Activated CD4-positive, alpha-beta T cell treated with anti-CD3 and anti-CD28 coated beads for 24 hours (primary cell): ENCODE measurements around the gene DLG3.
"Not testable (repeated sequence)": the region's sequence is repeated elsewhere in the genome, so short reads cannot be mapped to it uniquely, and the experiment has no call there.

Source experiments
- DNase-seq, 2 donors: peaks; one replicate each; pipeline ENCODE4 v3.0.0-alpha.2; 2020; ENCODE audit warnings: low read depth in 2 of 2

Gene DLG3

DNA sequence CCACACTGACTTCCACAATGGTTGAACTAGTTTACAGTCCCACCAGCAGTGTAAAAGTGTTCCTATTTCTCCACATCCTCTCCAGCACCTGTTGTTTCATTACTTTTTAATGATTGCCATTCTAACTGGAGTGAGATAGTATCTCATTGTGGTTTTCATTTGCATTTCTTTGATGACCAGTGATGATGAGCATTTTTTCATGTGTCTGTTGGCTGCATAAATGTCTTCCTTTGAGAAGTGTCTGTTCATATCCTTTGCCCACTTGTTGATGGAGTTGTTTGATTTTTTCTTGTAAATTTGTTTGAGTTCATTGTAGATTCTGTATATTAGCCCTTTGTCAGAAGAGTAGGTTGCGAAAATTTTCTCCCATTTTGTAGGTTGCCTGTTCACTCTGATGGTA, 71.1 kb downstream of the DLG3 start:
- not testable (repeated sequence) for DNase-seq

DNA sequence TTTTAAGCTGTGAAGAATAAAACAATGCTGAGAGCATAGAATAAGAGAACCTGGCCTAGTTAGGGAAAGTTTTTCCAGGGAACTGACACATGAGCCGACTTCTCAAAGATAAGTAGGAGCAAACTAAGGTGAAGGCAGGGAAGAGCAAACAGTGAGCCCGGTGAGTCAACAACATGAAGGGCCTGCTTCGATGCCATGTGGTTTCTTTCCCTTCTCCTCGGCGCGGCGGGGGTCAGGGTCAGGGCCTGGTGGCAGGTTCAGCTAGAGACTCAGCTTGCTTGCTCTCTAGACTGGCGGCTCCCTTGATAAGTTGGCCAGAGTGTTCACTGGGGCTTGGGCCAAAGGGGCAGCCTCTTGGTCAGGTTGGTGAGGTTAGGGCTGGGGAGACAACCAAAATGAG, 81.1 kb downstream of the DLG3 start:
- DNase-seq = no peak

GRCh38 chrX:70527053-70527452, 82.4 kb downstream of the DLG3 start:
- DNase-seq = no peak

GRCh38 chrX:70527610-70528345, 83.1 kb downstream of the DLG3 start:
- no peak for DNase-seq

GRCh38 chrX:70535198-70535597, 90.6 kb downstream of the DLG3 start:
- no peak for DNase-seq

GRCh38 chrX:70549429-70549828, 104.8 kb downstream of the DLG3 start:
- no peak for DNase-seq

- no peak for DNase-seq
Observed at GRCh38 chrX:70552130-70552704, 107.6 kb downstream of the DLG3 start.

- no peak for DNase-seq
Observed at GRCh38 chrX:70553516-70553915, 108.9 kb downstream of the DLG3 start.

DNA sequence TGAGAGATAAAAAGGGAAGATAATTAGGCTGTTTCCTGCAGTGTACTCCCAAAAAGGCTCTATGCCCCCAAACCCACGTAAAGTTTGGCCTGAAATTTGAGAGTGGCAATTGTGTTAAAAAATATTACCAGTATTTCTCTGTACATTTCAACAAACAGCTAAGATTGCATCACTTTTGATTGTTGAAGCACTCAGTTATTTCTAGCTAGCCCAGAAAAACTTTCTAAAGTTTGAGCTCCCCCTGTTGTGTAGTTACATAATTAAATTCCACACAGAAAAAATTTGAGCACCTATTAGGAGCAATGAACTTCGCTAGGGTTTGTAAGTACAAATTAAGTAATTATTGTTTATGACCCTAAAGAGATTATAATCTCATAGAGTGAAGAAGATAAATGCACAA, 109.4 kb downstream of the DLG3 start:
- DNase-seq = no peak

DNA sequence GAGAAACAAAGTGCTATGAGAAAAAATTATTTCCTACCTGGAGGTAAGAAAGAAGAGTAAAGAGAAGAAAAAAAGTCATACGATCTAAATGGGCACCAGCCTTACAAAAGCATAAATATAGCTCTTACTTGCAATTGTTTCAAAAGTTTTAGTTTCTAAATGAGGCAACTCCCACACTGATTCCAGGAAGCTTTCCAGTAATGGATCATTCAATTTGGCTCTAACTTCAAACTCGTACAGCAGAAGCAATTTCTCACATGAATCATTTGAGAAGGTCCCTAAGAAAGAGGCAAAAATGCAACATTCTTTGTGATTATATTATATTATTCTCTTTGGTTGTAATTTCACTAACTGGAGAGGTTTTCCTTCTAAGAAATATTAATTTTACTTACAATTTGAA, 109.9 kb downstream of the DLG3 start:
- no peak for DNase-seq

DNA sequence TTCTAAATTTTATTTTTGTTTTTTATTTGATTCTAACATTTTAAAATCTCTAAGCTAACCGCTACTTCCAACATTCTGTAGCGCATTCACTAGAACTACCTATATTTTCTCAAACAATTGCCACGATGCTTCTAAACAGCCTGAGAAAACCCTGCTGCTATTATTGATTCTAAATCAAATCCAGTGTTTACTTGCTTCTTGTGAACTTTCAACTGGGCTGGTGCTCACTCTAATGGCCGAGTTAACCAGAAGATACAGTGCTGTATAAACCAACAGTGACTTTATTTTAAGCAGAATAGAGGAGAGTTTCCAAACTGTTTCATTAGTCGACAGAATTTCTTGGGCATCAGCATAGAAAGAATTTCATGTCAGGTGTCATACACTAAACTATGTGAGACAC, 110.3 kb downstream of the DLG3 start:
- DNase-seq = no peak
